ENCODE measurements around the gene SNX30.

- TF ChIP-seq, protein P1, sequence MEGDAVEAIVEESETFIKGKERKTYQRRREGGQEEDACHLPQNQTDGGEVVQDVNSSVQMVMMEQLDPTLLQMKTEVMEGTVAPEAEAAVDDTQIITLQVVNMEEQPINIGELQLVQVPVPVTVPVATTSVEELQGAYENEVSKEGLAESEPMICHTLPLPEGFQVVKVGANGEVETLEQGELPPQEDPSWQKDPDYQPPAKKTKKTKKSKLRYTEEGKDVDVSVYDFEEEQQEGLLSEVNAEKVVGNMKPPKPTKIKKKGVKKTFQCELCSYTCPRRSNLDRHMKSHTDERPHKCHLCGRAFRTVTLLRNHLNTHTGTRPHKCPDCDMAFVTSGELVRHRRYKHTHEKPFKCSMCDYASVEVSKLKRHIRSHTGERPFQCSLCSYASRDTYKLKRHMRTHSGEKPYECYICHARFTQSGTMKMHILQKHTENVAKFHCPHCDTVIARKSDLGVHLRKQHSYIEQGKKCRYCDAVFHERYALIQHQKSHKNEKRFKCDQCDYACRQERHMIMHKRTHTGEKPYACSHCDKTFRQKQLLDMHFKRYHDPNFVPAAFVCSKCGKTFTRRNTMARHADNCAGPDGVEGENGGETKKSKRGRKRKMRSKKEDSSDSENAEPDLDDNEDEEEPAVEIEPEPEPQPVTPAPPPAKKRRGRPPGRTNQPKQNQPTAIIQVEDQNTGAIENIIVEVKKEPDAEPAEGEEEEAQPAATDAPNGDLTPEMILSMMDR (IDR thresholded peaks at IDR 0.05) = no peak
- no peak for TF ChIP-seq ZFX (IDR thresholded peaks at IDR 0.05; ENCODE audit: borderline replicate concordance)
Observed at GRCh38 chr9:112719241-112719691, 31.3 kb upstream of the SNX30 start.
